ENCODE data around the gene PAPOLB. TPM values are rescaled to one million over a fixed set of nuclear protein-coding genes. Genes with fewer than 3 reads are reported as not detected.

The PAPOLB gene
- total RNA-seq, 4 donors from 2014 or later = 0.38 TPM; not detected in 3

DNA sequence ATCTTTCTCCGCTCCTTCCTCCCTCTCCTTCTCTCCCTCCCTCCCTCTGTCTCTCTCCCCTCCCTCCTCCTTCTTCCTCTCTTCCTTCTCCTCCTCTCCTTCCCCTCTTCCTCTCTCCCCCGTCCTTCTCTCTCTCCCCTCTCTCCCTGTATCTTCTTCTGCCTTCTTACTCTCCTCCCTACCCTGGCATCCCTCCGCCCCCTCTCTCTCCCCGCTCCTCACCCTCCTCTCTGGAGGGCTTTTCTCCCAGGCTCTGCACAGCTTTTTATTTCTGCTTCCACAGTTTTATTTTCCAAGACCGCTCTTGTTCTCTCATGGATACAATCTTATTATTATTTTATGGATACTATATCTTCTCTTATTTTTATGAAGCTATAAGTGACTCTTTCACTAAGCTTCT is 53.8 kb downstream of the PAPOLB start:
- TF ChIP-seq POLR2A (IDR thresholded peaks at IDR 0.05) = no peak
- TF ChIP-seq, protein P1, sequence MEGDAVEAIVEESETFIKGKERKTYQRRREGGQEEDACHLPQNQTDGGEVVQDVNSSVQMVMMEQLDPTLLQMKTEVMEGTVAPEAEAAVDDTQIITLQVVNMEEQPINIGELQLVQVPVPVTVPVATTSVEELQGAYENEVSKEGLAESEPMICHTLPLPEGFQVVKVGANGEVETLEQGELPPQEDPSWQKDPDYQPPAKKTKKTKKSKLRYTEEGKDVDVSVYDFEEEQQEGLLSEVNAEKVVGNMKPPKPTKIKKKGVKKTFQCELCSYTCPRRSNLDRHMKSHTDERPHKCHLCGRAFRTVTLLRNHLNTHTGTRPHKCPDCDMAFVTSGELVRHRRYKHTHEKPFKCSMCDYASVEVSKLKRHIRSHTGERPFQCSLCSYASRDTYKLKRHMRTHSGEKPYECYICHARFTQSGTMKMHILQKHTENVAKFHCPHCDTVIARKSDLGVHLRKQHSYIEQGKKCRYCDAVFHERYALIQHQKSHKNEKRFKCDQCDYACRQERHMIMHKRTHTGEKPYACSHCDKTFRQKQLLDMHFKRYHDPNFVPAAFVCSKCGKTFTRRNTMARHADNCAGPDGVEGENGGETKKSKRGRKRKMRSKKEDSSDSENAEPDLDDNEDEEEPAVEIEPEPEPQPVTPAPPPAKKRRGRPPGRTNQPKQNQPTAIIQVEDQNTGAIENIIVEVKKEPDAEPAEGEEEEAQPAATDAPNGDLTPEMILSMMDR (IDR thresholded peaks at IDR 0.05) = no peak
- peak overlapping the region in 1 of 4 donors; percentile 28 for H3K27ac ChIP-seq
- H3K4me3 ChIP-seq = no peak overlapping the region
- DNase-seq = no peak
- H3K27me3 ChIP-seq = peaks cover 0 to 32% (median 0%) of the 10 kb centered on the region in 4 donors
- no peaks in the 10 kb centered on the region for H3K9me3 ChIP-seq
- no peaks in the 10 kb centered on the region for H3K36me3 ChIP-seq
- WGBS, 2 donors = 46 to 56% methylated on average over 3 to 5 of the region's 5 CpGs
- no peaks in the 10 kb centered on the region for H3K4me1 ChIP-seq
- intact Hi-C loops (cut with DNase I) = no loop called here

Small RNAs within 50 kb of the gene (small RNA-seq; reads per million reads assigned to genes)
- gene RF00019 = 0 reads per million in 4 donors

Other genes with a start within 250 kb of the PAPOLB start
- 10 to 100 TPM; 11.9 to 25.7 (median 15.9) TPM for gene FOXK1, start 179.7 kb downstream of the PAPOLB start, total RNA-seq
- 10 to 100 TPM; 11.2 to 32.8 (median 23.8) TPM for gene AP5Z1, start 86.4 kb downstream of the PAPOLB start, total RNA-seq
- 1 to 10 TPM in 2 of 4 donors, under 1 TPM in 1, not detected in 1; 0.35 to 3.1 (median 1.8) TPM for gene RADIL, start 21.7 kb upstream of the PAPOLB start, total RNA-seq
- gene MMD2, start 97.2 kb upstream of the PAPOLB start, total RNA-seq = not detected
- gene RBAK, start 183.8 kb upstream of the PAPOLB start, total RNA-seq = 10 to 100 TPM in 2 of 4 donors, 1 to 10 TPM in 2; 7.7 to 13.0 (median 10.0) TPM

Data from esophagus squamous epithelium (tissue), 5 donors.